ENCODE data around the gene DFFB. TPM values are rescaled to one million over a fixed set of nuclear protein-coding genes. Genes with fewer than 3 reads are reported as not detected.

The DFFB gene
- total and polyA plus RNA-seq, 9 of the 15 experiments (the other 6 are each of a cell fraction or from before 2014, with no cell fraction given): 2.3 to 15.8 (median 11.5) TPM

DNA sequence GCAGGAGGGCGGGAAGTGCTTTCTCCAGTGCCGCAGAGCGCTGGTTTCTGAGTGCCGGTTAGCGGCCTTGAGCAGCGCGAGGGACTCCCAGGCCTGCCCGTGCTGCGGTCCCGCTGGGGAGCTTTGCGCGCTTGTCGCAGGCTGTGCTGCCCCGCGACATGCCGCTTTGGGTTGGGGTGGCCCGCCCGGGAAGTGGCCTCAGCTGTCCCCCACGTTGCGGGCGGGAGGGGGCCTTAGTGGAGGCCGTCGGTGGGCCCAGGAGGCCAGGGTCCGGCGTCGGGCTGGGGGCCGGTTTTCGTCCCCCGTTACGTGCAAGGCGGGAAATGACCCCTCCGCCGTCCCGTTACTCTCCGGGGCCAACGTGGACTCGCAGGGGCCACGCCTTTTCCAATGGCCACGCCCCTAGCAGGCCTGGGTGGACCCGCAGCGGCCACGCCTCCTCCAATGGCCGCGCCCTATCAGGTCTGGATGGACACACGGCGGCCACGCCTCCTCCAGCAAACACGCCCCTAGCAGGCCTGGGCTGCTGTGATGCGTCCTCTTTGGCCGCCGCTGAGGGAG lies 43.8 kb downstream of the DFFB start (continued):
- TF ChIP-seq JUN (IDR thresholded peaks at IDR 0.05; ENCODE audit: borderline replicate concordance, low read depth, low read length): peak; percentile 40; the same call in 1 of the 2 replicates
- TF ChIP-seq JUN (CRISPR knock-in tag; IDR thresholded peaks at IDR 0.05; ENCODE audit: borderline replicate concordance): no peak
- TF ChIP-seq MTA3 (IDR thresholded peaks at IDR 0.05; ENCODE audit: borderline replicate concordance): peak; percentile 98
- TF ChIP-seq E2F3 (CRISPR knock-in tag; IDR thresholded peaks at IDR 0.05): 0 out of 2 replicates have a peak, but pooled peaks have one; percentile 2
- TF ChIP-seq, protein P1, sequence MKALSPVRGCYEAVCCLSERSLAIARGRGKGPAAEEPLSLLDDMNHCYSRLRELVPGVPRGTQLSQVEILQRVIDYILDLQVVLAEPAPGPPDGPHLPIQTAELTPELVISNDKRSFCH (CRISPR knock-in tag; IDR thresholded peaks at IDR 0.05): no peak
- TF ChIP-seq, protein P1 (tag; IDR thresholded peaks at IDR 0.05): no peak
- TF ChIP-seq, protein P2, sequence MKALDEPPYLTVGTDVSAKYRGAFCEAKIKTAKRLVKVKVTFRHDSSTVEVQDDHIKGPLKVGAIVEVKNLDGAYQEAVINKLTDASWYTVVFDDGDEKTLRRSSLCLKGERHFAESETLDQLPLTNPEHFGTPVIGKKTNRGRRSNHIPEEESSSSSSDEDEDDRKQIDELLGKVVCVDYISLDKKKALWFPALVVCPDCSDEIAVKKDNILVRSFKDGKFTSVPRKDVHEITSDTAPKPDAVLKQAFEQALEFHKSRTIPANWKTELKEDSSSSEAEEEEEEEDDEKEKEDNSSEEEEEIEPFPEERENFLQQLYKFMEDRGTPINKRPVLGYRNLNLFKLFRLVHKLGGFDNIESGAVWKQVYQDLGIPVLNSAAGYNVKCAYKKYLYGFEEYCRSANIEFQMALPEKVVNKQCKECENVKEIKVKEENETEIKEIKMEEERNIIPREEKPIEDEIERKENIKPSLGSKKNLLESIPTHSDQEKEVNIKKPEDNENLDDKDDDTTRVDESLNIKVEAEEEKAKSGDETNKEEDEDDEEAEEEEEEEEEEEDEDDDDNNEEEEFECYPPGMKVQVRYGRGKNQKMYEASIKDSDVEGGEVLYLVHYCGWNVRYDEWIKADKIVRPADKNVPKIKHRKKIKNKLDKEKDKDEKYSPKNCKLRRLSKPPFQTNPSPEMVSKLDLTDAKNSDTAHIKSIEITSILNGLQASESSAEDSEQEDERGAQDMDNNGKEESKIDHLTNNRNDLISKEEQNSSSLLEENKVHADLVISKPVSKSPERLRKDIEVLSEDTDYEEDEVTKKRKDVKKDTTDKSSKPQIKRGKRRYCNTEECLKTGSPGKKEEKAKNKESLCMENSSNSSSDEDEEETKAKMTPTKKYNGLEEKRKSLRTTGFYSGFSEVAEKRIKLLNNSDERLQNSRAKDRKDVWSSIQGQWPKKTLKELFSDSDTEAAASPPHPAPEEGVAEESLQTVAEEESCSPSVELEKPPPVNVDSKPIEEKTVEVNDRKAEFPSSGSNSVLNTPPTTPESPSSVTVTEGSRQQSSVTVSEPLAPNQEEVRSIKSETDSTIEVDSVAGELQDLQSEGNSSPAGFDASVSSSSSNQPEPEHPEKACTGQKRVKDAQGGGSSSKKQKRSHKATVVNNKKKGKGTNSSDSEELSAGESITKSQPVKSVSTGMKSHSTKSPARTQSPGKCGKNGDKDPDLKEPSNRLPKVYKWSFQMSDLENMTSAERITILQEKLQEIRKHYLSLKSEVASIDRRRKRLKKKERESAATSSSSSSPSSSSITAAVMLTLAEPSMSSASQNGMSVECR (CRISPR knock-in tag; IDR thresholded peaks at IDR 0.05): peak; percentile 65; the same call in 1 of the 2 replicates
- TF ChIP-seq NUFIP1 (IDR thresholded peaks at IDR 0.05; ENCODE audit: partially characterized antibody): peak; percentile 22
- TF ChIP-seq NFIC (IDR thresholded peaks at IDR 0.05): peak; percentile 37
- TF ChIP-seq ZNF3 (CRISPR knock-in tag; IDR thresholded peaks at IDR 0.05): no peak
- no peak for TF ChIP-seq NFRKB (IDR thresholded peaks at IDR 0.05; ENCODE audit: low read depth)
- TF ChIP-seq ZNF79 (CRISPR knock-in tag; IDR thresholded peaks at IDR 0.05; ENCODE audit: low read depth): no peak
- TF ChIP-seq, protein P3, sequence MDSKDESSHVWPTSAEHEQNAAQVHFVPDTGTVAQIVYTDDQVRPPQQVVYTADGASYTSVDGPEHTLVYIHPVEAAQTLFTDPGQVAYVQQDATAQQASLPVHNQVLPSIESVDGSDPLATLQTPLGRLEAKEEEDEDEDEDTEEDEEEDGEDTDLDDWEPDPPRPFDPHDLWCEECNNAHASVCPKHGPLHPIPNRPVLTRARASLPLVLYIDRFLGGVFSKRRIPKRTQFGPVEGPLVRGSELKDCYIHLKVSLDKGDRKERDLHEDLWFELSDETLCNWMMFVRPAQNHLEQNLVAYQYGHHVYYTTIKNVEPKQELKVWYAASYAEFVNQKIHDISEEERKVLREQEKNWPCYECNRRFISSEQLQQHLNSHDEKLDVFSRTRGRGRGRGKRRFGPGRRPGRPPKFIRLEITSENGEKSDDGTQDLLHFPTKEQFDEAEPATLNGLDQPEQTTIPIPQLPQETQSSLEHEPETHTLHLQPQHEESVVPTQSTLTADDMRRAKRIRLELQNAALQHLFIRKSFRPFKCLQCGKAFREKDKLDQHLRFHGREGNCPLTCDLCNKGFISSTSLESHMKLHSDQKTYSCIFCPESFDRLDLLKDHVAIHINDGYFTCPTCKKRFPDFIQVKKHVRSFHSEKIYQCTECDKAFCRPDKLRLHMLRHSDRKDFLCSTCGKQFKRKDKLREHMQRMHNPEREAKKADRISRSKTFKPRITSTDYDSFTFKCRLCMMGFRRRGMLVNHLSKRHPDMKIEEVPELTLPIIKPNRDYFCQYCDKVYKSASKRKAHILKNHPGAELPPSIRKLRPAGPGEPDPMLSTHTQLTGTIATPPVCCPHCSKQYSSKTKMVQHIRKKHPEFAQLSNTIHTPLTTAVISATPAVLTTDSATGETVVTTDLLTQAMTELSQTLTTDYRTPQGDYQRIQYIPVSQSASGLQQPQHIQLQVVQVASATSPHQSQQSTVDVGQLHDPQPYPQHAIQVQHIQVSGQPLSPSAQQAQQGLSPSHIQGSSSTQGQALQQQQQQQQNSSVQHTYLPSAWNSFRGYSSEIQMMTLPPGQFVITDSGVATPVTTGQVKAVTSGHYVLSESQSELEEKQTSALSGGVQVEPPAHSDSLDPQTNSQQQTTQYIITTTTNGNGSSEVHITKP (IDR thresholded peaks at IDR 0.05; ENCODE audit: partially characterized antibody): peak; percentile 10
- no peak for TF ChIP-seq RAD21 (CRISPR knock-in tag; conservative IDR thresholded peaks at IDR 0.05 in 1 of 2, IDR thresholded peaks at IDR 0.05 in 1 of 2)
- TF ChIP-seq POLR3G (IDR thresholded peaks at IDR 0.05; ENCODE audit: extremely low read depth, insufficient read length, insufficient replicate concordance): no peak
- no peak for TF ChIP-seq DMBX1 (CRISPR knock-in tag; IDR thresholded peaks at IDR 0.05; ENCODE audit: borderline replicate concordance)
- TF ChIP-seq ETV5 (CRISPR knock-in tag; IDR thresholded peaks at IDR 0.05; ENCODE audit: low read depth): peak; percentile 16; the same call in 1 of the 2 replicates
- no peak for TF ChIP-seq OTX1 (CRISPR knock-in tag; IDR thresholded peaks at IDR 0.05)
- peak; percentile 60; the same call in 1 of the 2 replicates for TF ChIP-seq TOE1 (IDR thresholded peaks at IDR 0.05; ENCODE audit: borderline replicate concordance)
- no peak for TF ChIP-seq TOE1 (CRISPR knock-in tag; IDR thresholded peaks at IDR 0.05; ENCODE audit: borderline replicate concordance, low read depth)
- TF ChIP-seq NEUROD1 (IDR thresholded peaks at IDR 0.05; ENCODE audit: borderline replicate concordance, low read depth, low read length, partially characterized antibody): peak; percentile 56

Measured in K562 (cell line).